GM19099 (cell line): ENCODE measurements around the gene MRTFA.
A peak's percentile ranks its signal among the peaks of the same experiment; 100 is the strongest.

Experiments used
- POLR2A ChIP-seq: IDR thresholded peaks from 3 replicates; pipeline ENCODE4 v1.6.1; 2011; ENCODE audit warnings: low read depth; ENCODE audit not compliant: insufficient read length; ENCODE audit errors: extremely low read depth

Gene MRTFA

DNA sequence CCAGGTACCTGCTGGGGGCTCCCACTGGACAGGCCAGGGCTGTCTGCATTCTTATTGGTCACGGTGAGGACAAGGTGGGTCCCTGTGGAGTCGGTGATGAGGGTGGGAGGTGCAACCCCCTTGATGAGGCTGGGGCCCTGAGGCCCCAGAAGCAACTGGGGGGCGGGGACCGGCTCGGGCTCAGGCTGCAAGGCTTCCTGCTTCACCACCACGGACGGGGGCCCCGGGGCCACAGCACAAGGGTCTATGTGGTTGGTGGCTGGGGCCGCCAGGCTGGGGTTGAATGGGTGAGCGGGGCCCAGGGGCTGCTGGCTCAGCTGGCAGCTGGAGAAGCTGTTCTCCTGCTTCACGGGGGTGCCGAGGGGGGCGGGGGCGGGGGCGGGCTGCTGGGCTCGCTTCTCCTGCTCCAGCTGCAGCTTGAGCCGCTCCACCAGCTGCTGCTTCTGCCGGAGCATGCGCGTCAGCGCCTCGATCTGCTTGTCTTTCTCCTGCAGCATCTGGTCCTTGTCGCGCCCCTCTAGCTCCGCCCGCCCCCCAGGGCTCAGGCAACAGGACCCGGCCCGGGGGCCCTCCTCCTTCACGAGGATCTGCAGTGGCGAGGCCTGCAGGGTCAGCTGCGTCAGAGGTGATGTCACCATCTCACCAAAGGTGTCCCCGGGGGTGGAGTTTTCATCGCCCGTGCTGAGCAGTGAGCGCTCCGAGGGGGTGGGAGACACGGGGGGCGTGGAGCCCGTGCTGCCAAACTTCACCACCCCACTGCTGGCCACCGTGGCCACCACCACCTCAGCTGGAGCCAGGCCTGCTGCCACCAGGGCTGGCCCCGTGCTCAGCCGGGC lies 217.9 kb downstream of the MRTFA start:
- no peak for TF ChIP-seq POLR2A

GRCh38 chr22:40417881-40418280 lies 218.6 kb downstream of the MRTFA start:
- TF ChIP-seq POLR2A: no peak

- no peak for TF ChIP-seq POLR2A
These were observed 219.5 kb downstream of the MRTFA start for GRCh38 chr22:40417041-40417440.

- no peak for TF ChIP-seq POLR2A
These were observed 219.9 kb downstream of the MRTFA start for GRCh38 chr22:40416636-40417035.

- no peak for TF ChIP-seq POLR2A
These were observed 220.3 kb downstream of the MRTFA start for GRCh38 chr22:40416267-40416570.

GRCh38 chr22:40415531-40416266 lies 220.8 kb downstream of the MRTFA start:
- TF ChIP-seq POLR2A: no peak

DNA sequence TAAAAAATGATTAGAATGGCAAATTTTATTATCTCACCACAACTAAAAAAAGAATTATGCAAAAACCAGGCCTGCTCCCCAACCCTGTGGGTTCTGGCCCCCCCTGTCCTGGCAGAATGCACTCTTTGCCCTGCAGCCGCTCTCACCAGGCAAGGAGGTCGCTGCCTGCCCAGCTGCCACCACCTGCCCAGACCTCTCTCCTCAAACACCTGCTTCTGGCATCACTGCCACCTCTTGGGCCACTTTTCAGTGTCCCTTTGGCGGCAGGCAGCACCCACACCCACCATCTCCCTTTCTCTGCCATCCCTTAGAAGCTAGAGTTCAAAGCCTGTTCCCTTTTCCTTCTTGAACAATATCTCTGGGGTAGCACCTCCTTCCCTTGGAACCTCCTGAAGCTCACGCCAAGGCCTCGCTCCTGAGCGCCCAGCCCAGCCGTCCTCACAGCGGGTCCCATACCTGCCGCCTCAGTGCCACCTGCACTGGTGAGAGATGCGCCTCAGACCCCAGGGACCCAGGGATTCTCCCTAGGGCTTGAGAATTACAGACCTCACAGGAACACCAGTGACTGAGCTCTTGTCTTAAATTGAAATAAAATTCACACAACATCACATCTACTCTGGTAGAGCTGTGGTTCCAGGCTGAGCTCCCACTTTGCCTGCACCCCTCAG lies 221.5 kb downstream of the MRTFA start:
- peak; percentile 21 for TF ChIP-seq POLR2A

DNA sequence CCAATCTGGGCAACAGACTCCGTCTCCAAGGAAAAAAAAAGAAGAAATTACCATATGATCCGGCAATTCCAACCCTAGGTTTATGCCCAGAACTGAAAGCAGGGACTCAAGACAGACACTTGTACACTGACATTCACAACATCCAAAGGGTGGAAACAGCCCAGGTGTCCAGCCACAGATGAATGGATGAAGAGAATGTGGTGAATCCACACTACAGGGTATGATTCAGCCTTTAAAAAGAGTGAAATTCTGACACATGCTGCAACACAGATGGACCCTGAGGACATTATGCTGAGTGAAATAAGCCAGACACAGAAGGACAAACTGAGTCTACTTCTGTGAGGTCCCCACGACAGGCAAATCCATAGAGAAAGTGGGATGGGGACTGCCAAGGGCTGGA lies 222.2 kb downstream of the MRTFA start:
- TF ChIP-seq POLR2A: no peak

- TF ChIP-seq POLR2A: no peak
These were observed 222.6 kb downstream of the MRTFA start for GRCh38 chr22:40413873-40414272.

GRCh38 chr22:40412441-40412840 lies 224.1 kb downstream of the MRTFA start:
- no peak for TF ChIP-seq POLR2A

- TF ChIP-seq POLR2A: no peak
These were observed 225.0 kb downstream of the MRTFA start for GRCh38 chr22:40411506-40411861.

DNA sequence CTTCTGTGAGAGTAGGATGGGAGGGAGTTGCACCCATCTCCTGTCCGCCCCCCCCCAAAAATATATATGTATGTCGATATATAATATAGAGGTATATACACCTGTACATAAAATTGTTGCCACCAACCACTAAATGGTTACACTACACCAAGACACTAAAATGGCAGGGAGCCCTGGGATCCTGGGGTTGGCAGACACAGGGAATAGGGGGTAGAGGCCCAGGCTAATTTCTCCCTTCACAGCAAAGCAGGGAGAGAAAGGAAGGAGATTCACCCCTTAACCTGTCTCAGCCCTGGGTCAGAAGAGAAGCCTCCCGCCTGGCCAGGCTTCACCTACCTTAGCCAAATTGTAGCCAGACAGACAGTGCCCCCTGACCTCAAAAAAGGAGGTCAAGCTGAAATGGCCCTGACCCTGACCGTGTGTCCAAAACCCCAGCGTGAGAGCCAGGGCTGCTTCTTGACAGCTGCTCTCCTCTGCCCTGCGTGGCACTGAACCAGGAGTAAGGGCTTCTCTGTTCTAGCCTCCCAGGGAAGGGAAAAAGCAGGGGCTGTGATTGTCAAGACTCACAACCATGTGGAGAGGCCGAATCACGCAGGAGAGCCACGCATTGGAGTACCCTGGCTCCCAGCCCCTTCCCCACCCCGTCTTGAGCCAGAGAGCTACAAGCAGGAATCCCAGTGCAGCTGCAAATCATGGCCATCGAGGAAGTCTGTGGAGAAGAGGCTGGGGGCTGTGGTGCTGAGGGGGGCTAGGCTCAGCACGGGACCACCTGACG lies 225.6 kb downstream of the MRTFA start:
- TF ChIP-seq POLR2A: no peak

DNA sequence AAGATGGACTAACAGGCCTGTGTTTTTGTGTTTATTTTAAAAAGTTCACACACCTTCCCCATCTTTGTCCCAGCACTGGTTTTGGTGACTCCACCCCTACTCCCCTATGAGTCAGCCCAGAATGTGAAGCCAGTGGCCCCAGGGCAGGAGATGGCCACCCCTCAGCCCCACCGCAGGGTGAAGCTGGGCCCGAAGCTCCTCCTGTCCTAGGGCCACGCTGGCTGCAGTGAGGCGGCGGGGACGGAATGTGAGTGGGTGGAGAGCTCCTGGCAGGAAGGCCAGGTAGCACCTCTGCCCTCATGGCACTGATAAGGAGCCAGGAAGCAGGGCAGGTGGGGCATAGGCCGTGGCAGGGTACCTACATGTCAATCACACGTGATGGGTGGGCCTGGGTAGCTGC lies 226.2 kb downstream of the MRTFA start:
- TF ChIP-seq POLR2A: no peak

GRCh38 chr22:40409613-40410113 lies 226.9 kb downstream of the MRTFA start:
- no peak for TF ChIP-seq POLR2A

DNA sequence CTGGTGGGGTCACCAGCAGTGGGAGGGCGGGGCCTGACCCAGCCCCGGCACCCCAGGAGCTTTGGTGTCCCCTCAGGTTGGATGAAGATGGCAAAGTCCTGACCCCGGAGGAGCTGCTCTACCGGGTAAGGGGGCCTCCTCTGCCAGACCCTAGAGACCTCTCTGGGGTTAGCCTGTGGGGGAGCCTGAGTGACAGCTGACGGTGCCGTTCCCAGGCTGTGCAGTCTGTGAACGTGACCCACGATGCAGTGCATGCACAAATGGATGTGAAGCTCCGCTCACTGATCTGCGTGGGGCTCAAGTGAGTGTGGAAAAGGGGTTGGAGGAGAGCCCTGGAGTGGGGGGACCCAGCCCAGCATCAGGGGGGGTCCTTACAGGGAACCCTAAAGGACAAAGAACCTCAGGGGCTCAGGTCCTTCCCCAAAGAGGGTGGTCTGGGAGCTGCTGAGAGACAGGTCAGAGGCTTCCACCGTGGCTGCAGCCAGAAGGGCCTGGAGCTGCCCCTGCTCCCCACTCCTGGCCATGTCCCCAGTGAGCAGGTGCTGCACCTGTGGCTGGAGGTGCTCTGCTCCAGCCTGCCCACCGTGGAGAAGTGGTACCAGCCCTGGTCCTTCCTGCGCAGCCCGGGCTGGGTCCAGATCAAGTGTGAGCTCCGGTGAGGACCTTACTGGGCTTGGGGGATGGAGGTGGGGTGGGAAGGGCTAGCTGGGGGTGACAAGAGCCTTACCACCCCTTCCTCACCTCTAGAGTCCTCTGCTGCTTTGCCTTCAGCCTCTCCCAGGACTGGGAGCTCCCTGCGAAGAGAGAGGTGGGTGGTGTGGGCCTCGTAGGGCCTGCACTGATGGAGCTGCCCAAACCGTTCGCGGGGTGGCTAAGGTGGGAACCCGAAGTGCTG lies 227.6 kb downstream of the MRTFA start:
- TF ChIP-seq POLR2A: no peak
